OCI-LY7 (cell line): Measurements from ENCODE around the gene PTPRE. TPM values are rescaled to one million over a fixed set of nuclear protein-coding genes. Genes with fewer than 3 reads are reported as not detected.

Experiments used
- BruUV-seq: library from RNA; stranded (reverse); fragments of 400-500 nt; replicated peaks from 2 replicates; lab custom pipeline; 2021; lab: Mats Ljungman, UMichigan
- CTCF ChIA-PET: fragments of 300-600 bp; sonication (Branson Sonifier 250); formaldehyde crosslinking; loops from one replicate; lab custom pipeline; 2022; ENCODE audit warnings: antibody characterized with exemption; ENCODE audit not compliant: unreplicated experiment; lab: Charles Lee
- POLR2A ChIA-PET: fragments of 300-600 bp; sonication (Branson Sonifier 250); formaldehyde crosslinking; loops from one replicate; lab custom pipeline; 2022; ENCODE audit warnings: antibody characterized with exemption; lab: Charles Lee
- DNase-seq: peaks from one replicate; pipeline ENCODE4 v3.0.0-alpha.2; 2015; ENCODE audit warnings: low spot score
- H2AFZ ChIP-seq: fragments of 200-600 bp; sonication (generic), shearing (Covaris generic); 2 replicates; pipeline ENCODE4 v1.6.1; 2014; ENCODE audit warnings: mild to moderate bottlenecking, antibody characterized with exemption, low read length, moderate library complexity
- H3K27ac ChIP-seq: fragments of 200-600 bp; sonication (generic); 2 replicates; pipeline ENCODE4 v1.5.1; 2014; ENCODE audit warnings: mixed run types, low read depth, mild to moderate bottlenecking, moderate library complexity, low read length, inconsistent platforms; ENCODE audit not compliant: poor library complexity, severe bottlenecking
- H3K36me3 ChIP-seq: fragments of 200-600 bp; sonication (generic); 2 replicates; pipeline ENCODE4 v1.6.1; 2014; ENCODE audit warnings: mild to moderate bottlenecking, antibody characterized with exemption, low read length, moderate library complexity, mixed read lengths; ENCODE audit not compliant: insufficient read depth
- H3K4me1 ChIP-seq: fragments of 200-600 bp; sonication (generic); 2 replicates; pipeline ENCODE4 v1.5.1; 2014; ENCODE audit warnings: mild to moderate bottlenecking, low read length; ENCODE audit not compliant: insufficient read depth, poor library complexity, severe bottlenecking
- H3K4me2 ChIP-seq: fragments of 200-600 bp; sonication (generic); 2 replicates; pipeline ENCODE4 v1.6.1; 2014; ENCODE audit warnings: mild to moderate bottlenecking, low read length
- H3K4me3 ChIP-seq: fragments of 200-600 bp; sonication (generic); 2 replicates; pipeline ENCODE4 v1.5.1; 2014; ENCODE audit warnings: mild to moderate bottlenecking, low read depth, low read length; ENCODE audit not compliant: poor library complexity, severe bottlenecking
- H3K79me2 ChIP-seq: fragments of 200-600 bp; sonication (generic); 2 replicates; pipeline ENCODE4 v1.6.1; 2016; ENCODE audit warnings: low read depth, mild to moderate bottlenecking, low read length, moderate library complexity, mixed read lengths; ENCODE audit not compliant: insufficient read depth
- H3K9me2 ChIP-seq: fragments of 200-600 bp; sonication (generic); 2 replicates; pipeline ENCODE4 v1.6.1; 2016; ENCODE audit warnings: mild to moderate bottlenecking, low read length, mixed read lengths; ENCODE audit not compliant: insufficient read depth
- H3K9me3 ChIP-seq: fragments of 200-600 bp; sonication (generic); 2 replicates; pipeline ENCODE4 v1.6.1; 2014; ENCODE audit warnings: mild to moderate bottlenecking, mixed run types, low read length, mixed read lengths
- H4K20me1 ChIP-seq: fragments of 200-600 bp; sonication (generic); 2 replicates; pipeline ENCODE4 v1.6.1; 2014; ENCODE audit warnings: mild to moderate bottlenecking, antibody characterized with exemption, low read length, moderate library complexity, mixed read lengths; ENCODE audit not compliant: insufficient read depth
- CTCF ChIP-seq: fragments of 200-600 bp; sonication (generic); conservative IDR thresholded peaks from 2 replicates; pipeline ENCODE4 v1.5.1; 2014; ENCODE audit warnings: mild to moderate bottlenecking, antibody characterized with exemption, low read length, moderate library complexity, mixed read lengths
- EZH2phosphoT487 ChIP-seq: fragments of 200-600 bp; sonication (generic); IDR thresholded peaks from 2 replicates; pipeline ENCODE4 v1.6.1; 2018; ENCODE audit warnings: low read depth, borderline replicate concordance, mild to moderate bottlenecking, mixed run types, antibody characterized with exemption, low read length, moderate library complexity, mixed read lengths
- intact Hi-C: fragments of 100-400 bp; cut with micrococcal nuclease; formaldehyde crosslinking; loops from one replicate; pipeline ENCODE4 v1.10.0; 2022; ENCODE audit not compliant: unreplicated experiment
- total RNA-seq, 2 experiments: library from RNA; depleted of rRNA in 1 of 2; stranded (reverse); fragments of >200 nt in 1 of 2; shearing (Covaris generic) in 1 of 2; gene quantifications; 2 replicates each; pipeline ENCODE4 v1.2.3, GENCODE V29; 2014 to 2022

Gene PTPRE
- total RNA-seq, 2 experiments from 2014 or later = 6.8 to 8.3 TPM

- no peak for DNase-seq
- Histone ChIP-seq H3K36me3 (no peaks in the 10 kb centered on the region), H2AFZ (no peak overlapping the region), H3K4me2 (no peak overlapping the region), H3K79me2 (no peaks in the 10 kb centered on the region), H3K4me3 (no peak overlapping the region), H3K9me3 (no peaks in the 10 kb centered on the region), H3K27ac (no peak overlapping the region), H3K4me1 (peaks cover 7% of the 10 kb centered on the region), H4K20me1 (no peaks in the 10 kb centered on the region), H3K9me2 (no peaks in the 10 kb centered on the region)
- no peak for TF ChIP-seq EZH2phosphoT487
- no peak for TF ChIP-seq CTCF
- no TSS peak for BruUV-seq
- intact Hi-C loops = no loop called here
- ChIA-PET CTCF (no interaction called here), POLR2A (no interaction called here)
These were observed 135.3 kb downstream of the PTPRE start for GRCh38 chr10:128042131-128042610.

GRCh38 chr10:128043259-128044045 lies 136.5 kb downstream of the PTPRE start:
- intact Hi-C loops = no loop called here
- no peaks in the 10 kb centered on the region for H3K9me2 ChIP-seq
- ChIA-PET POLR2A (interaction anchor here (0.6 kb wide), 1 partner anchor 1551 kb away, joined by 5 read pairs; no protein-coding TSS in a partner anchor), CTCF (no interaction called here)
- H3K36me3 ChIP-seq = no peaks in the 10 kb centered on the region
- no peak overlapping the region for H3K4me2 ChIP-seq
- H2AFZ ChIP-seq = no peak overlapping the region
- no peak overlapping the region for H3K27ac ChIP-seq
- no peak overlapping the region for H3K4me3 ChIP-seq
- H3K9me3 ChIP-seq = no peaks in the 10 kb centered on the region
- no TSS peak for BruUV-seq
- H3K79me2 ChIP-seq = no peaks in the 10 kb centered on the region
- peaks cover 19% of the 10 kb centered on the region for H3K4me1 ChIP-seq
- DNase-seq = no peak
- H4K20me1 ChIP-seq = no peaks in the 10 kb centered on the region
- no peak for TF ChIP-seq CTCF
- TF ChIP-seq EZH2phosphoT487 = no peak

GRCh38 chr10:128044186-128044585 lies 137.3 kb downstream of the PTPRE start:
- Histone ChIP-seq H3K4me1 (peaks cover 26% of the 10 kb centered on the region), H3K27ac (no peak overlapping the region), H3K4me2 (no peak overlapping the region), H3K36me3 (no peaks in the 10 kb centered on the region), H3K9me3 (no peaks in the 10 kb centered on the region), H3K79me2 (no peaks in the 10 kb centered on the region), H3K9me2 (no peaks in the 10 kb centered on the region), H4K20me1 (0 out of 2 replicates have a peak, but pooled peaks cover 5% of the 10 kb centered on the region), H3K4me3 (no peak overlapping the region), H2AFZ (no peak overlapping the region)
- CTCF ChIA-PET = no interaction called here
- BruUV-seq = no TSS peak
- no peak for DNase-seq
- POLR2A ChIA-PET = interaction anchor here (0.6 kb wide), 1 partner anchor 1551 kb away, joined by 5 read pairs; no protein-coding TSS in a partner anchor
- TF ChIP-seq EZH2phosphoT487 (no peak), CTCF (no peak)
- intact Hi-C loops = no loop called here
